NCI-H526 (cell line): ENCODE data around the gene RPL36.
A peak's percentile ranks its signal among the peaks of the same experiment; 100 is the strongest.
"Not testable (repeated sequence)": the region's sequence is repeated elsewhere in the genome, so short reads cannot be mapped to it uniquely, and the experiment has no call there.

Experiments used
- DNase-seq, 2 experiments: peaks; one replicate each; lab custom pipeline; 2025; lab: John Stamatoyannopoulos, UW

Gene RPL36

DNA sequence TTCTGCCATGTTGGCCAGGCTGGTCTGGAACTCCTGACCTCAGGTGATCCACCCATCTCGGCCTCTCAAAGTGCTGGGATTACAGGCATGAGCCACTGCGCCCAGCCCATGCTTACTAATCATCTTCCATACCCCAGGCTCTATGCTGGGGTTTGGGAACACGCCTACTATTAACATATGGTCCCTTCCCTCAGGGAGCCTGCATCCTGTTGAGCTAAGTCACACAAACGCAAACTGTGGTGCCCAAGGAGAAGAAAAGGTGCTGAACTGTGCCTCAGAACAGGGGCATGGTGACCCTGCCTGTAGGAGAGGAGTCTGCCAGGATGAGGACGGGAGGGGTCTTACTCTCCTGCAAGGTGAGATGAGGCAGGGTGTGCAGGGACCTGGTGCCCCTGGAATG is 15.4 kb upstream of the RPL36 start:
- DNase-seq, result no peak

GRCh38 chr19:5676105-5676771 is 13.9 kb upstream of the RPL36 start:
- DNase-seq, result no peak

DNA sequence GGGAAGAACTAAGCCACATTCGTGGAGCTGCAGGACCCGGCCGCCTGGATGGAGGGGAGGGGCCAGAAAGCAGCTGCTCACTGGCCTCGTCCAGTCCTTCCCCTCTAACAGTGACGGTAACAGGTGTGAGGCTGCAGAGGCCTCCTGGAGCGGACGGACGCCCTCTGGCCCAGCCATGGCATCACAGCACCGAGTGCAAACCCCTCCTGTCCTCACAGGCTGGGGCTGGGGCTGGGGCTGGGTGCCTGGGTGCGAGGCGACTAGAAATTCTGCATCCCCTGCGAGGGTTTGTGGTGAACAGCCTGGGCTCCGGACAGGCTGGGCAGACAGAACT is 13.4 kb upstream of the RPL36 start:
- no peak for DNase-seq

DNA sequence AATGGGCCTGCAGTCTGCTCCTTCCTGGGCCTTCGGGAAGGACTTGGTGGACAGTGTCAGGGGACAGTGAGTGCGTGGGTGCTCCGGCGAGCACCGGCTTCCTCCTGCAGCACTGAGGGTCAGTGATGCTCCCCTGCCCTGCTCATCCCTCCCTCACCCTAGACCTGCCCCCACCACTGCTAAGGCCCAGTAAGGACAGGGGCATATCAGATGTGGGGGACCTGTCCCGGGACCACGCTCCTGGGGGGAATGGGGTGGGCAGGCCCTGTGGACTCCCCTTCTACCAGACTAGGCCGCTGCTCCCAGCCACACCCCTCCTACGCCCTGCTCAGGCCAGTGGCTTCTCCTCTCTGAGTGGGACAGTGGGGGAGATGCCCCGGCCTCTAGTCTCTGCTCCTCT is 13.0 kb upstream of the RPL36 start:
- no peak for DNase-seq

- no peak for DNase-seq
These were observed 12.5 kb upstream of the RPL36 start for GRCh38 chr19:5677580-5677979.

DNA sequence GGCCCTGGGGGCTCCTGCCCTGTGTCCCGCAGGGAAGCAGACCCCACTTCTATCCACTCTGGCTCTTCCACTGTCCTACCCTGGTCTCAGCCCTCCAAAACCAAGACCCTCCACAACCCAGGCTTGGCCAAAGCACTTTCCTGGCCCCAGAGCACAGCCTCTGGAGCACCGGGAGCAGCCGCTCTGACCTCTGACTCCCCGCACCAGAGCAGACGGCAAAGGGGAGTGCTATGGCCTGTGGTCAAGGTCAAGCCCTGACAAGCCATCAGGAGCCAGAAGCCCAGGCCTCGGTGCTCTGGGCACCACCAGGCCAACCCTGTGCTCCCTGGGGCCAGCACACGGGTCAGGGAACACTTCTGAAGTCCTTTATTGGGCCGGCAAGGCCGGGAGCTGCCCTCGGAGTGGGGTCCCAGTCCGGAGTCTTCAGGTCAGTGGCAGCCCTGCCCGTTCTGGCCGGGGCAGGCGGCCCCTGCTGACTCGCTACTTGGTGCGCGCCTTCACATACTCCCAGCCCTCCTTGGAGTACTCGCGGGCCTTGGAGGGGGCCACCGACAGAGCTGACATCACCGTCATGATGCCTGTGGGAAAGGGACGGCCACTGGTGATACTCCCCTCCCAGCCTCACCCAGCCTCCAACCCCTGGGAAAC is 11.9 kb upstream of the RPL36 start:
- DNase-seq, result no peak

DNA sequence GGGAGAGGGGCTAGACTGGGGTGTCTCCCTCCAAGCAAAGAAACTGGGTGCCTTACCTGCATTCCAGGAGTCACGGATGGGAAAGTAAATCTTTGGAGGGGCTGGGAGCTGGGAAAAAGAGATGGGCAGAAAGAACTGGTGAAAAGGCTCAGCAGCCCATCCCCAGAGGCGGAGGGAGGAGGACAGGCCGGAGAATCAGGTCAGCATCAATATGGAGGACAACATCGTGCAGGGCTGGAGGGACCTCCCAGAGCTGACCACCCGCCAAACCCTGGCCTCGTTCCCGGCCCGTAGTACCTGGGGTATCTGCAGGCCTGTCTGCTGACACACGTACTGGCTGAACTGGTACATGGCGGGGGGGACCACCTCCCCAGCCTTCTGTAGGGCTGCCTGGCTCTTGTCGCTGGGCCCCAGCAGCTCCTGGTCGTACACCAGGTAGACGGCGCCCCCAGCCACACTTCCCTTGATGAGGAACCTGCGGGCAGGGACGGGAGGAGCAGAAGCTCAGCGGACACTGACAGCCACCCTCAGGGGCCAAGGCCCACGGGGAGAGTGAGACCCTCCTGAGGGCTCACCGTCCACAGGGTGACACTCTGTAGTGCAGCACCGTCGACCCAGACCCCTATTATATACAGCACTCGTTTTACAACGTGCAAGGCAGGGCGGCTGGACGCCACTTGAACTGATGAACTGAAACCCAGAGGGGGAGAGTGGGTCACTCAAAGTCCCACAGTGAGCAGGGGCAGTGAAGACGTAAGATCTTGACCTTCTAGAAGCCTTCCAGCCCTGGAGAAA is 10.6 kb upstream of the RPL36 start:
- DNase-seq, result no peak

DNA sequence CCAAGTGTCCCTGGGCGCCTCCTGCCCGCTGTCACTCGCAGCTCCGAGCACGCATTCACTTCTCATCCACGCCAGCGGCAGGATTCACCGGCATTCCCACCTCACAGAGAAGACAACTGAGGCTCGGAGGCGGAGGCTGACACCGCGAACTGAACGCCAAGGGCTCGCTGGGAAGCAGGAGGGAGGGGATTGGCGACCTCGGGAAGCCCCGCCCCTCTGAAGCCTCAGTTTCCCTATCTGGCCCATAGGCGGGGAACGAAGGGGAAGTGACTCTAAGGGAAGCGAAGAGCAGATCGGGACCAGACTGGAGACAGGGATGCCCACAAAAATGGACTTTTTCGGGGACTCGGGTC is 10.0 kb upstream of the RPL36 start:
- DNase-seq, result no peak

- peak; percentile 93 to 95 for DNase-seq
These were observed 9.4 kb upstream of the RPL36 start, which contains the start of the genes HSD11B1L and MICOS13 for GRCh38 chr19:5680437-5681368. HSD11B1L (plus strand) TSS chr19:5681027; CDS start chr19:5684833, 3,806 bp downstream. MICOS13 (minus strand) TSS chr19:5680516; CDS start chr19:5680486, 30 bp downstream.

DNA sequence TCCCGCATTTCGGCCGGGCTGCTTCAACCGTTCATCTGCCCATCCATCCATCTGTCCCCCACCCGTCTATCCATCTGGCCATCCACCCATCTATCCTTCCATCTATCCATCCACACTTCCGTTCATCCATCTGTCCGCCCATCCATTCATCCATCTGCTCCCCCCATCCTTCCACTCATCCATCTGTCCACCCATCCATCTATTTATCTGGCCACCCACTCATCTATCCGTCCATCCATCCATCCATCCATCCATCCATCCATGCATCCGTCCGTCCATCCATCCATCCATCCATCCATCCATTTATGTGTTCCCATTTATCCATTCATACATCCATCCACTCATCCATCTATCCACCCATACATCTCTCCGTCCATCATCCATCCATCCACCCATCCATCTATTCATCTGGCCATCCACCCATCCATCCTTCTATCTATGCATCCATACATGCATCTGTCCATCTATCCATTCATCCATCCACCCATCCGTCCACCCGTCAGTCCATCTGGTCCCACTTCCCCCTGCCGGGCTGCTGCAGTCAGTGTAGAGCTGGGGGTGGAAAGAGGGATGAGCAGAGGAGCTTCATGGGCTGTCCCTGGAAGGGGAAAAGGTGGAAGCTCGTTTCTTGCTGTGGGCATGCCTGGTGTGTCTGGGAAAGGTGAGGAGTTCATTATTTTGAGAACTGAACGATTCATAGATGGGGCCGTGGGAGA is 8.5 kb upstream of the RPL36 start:
- no peak for DNase-seq

- DNase-seq, result no peak
These were observed 8.0 kb upstream of the RPL36 start for GRCh38 chr19:5682107-5682482.

GRCh38 chr19:5683177-5683886 is 6.8 kb upstream of the RPL36 start:
- DNase-seq, result no peak

GRCh38 chr19:5684694-5685430 is 5.2 kb upstream of the RPL36 start:
- DNase-seq, result no peak

- no peak for DNase-seq
These were observed 3.8 kb upstream of the RPL36 start for GRCh38 chr19:5686326-5686646.

DNA sequence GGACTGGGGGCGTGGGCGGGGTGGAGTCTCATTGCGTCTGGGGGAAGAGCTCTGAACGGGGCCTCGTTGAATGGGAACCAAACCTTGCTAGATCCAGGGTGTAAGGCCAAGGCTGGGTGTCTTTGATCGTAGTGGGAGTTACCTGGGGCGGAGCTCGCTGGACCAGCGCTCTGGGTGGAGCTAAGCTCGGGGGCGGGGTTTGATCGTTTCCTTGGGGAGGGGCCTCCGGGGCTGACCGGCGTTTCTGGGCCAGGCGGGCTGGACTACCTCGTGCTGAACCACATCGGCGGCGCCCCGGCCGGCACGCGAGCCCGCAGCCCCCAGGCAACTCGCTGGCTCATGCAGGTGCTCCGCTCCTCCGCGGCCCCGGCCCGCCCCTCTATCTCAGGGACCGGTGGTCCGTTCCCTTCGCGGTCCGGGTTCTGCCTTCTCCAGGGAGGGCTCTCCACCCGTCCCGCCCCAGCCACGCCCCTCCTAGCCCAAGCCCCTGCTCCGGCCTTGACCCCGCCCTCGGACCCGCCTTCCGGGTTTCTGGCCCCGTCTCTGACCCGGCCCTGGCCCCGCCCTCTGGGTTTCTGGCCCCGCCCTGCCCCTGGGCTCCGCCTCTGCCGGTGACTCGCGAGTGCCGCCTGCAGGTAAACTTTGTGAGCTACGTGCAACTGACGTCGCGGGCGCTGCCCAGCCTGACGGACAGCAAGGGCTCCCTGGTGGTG is 3.3 kb upstream of the RPL36 start:
- DNase-seq, result peak; percentile 75 to 94

GRCh38 chr19:5687360-5688198 is 2.5 kb upstream of the RPL36 start:
- DNase-seq, result no peak

GRCh38 chr19:5688262-5688881 is 1.7 kb upstream of the RPL36 start:
- not testable (repeated sequence) for DNase-seq
